Measurements from ENCODE around the gene FAM120C.
A peak's percentile ranks its signal among the peaks of the same experiment; 100 is the strongest.

The FAM120C gene, protein sequence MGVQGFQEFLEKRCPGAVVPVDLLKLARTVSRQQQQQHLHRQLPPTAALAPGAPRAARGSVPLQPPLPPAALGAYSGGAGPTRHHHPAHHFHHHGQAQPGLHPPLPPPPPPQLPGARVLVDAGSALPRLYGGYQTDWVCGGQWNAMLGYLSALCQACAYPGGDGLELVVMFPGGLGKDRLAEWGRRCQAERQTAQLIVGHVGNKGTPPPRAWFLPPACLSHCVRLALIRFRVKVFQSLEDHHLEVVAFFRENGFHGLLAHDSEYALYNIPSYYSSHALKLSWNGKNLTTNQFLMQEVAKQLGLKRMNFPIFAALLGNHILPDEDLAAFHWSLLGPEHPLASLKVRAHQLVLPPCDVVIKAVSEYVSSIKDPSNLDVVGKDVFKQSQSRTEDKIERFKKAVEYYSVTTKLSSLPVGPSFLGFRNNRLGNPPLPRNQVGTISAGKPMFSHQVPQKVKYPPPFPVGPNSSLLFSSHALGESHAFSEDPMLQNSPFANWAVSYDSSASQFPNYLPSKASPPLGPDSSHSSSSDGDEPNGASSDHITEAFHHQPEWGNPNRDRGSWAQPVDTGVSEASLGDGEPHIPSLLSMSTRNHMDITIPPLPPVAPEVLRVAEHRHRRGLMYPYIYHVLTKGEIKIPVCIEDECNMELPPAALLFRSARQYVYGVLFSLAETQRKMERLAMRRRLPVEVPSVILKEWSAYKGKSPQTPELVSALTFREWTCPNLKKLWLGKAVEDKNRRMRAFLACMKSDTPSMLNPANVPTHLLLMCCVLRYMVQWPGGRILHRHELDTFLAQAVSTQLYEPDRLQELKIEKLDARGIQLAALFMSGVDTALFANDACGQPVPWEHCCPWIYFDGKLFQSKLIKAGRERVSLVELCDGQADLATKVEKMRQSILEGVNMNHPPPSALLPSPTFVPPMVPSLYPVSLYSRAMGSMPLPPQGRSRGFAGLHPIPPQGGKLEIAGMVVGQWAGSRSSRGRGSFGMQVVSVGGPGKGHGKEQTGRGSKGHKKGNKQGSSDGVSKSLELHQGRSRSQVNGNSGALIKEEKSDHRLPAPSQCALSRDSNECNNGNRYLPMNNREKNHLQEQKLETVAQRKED

GRCh38 chrX:54182864-54183613 lies at the start of gene FAM120C:
FAM120C (minus strand) TSS chrX:54183254; CDS start chrX:54183198, 56 bp downstream.
- DNase-seq (ENCODE audit: low spot score): peak; percentile 73

GRCh38 chrX:54230435-54231148 lies 47.5 kb upstream of the FAM120C start:
- DNase-seq (ENCODE audit: low spot score): no peak

DNA sequence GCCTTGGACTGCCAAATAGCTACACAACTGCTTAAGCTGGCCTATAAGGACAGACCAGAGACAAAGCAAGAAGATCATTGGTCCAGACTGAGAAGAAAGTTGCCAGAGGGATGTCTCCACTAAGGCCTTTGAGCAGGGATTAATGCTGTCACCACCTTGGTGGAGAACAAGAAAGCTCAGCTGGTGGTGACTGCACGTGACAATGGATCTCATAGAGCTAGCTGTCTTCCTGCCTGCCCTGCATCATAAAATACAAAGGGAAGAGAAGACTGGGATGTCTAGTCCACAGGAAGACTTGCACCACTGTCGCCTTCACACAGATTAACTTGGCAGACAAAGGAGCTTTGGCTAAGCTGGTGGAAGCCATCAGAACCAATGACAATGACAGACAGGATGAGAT lies 40.5 kb upstream of the FAM120C start:
- DNase-seq (ENCODE audit: low spot score): no peak

- no peak for DNase-seq (ENCODE audit: low spot score)
Observed at GRCh38 chrX:54213603-54214002, 30.5 kb upstream of the FAM120C start.

DNA sequence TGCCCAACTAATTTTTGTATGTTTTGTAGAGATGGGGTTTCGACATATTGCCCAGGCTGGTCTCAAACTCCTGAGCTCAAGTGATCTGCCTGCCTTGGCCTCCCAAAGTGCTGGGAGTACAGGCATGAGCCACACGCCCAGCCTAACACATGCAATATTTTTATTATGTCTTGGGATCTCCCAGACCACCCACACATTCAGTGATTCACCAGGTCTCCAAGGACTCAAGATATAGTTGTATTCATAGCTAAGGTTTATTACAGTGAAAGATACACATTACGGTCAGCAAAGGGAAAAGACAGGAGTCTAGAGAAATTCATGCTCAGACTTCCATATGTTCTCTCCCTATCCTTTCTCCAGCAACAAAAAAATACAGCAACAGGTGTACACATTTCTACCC lies 25.5 kb upstream of the FAM120C start:
- DNase-seq (ENCODE audit: low spot score): peak; percentile 8

- DNase-seq (ENCODE audit: low spot score): no peak
Observed at GRCh38 chrX:54198262-54198661, 15.2 kb upstream of the FAM120C start.

- no peak for DNase-seq (ENCODE audit: low spot score)
Observed at GRCh38 chrX:54194982-54195588, 12.0 kb upstream of the FAM120C start.

GRCh38 chrX:54193085-54193821 lies 10.2 kb upstream of the FAM120C start:
- DNase-seq (ENCODE audit: low spot score): no peak

GRCh38 chrX:54184474-54184873 lies 1.4 kb upstream of the FAM120C start:
- no peak for DNase-seq (ENCODE audit: low spot score)

DNA sequence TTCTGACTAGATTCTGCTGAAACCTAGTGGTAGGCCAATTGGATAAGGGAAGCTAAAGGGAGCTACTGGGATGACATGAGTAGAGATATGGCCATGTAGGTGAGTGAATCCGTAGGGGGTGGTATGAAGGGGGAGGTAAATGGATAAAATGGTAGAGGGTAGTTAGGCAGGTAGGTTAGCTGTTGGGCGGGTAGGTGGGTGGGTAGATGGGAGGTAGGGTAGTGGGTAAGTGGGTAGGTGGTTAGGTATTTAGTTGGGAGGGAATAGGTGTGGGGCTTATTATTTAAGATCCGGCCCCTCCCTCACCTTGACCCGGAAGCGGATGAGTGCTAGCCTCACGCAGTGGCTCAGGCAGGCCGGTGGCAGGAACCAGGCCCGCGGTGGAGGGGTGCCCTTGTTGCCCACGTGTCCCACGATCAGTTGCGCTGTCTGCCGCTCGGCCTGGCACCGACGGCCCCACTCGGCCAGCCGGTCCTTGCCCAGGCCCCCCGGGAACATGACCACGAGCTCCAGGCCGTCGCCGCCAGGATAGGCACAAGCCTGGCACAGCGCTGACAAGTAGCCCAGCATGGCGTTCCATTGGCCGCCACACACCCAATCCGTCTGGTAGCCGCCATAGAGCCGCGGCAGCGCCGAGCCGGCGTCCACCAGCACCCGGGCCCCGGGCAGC lies 725 bp downstream of the FAM120C start:
- peak; percentile 71 for DNase-seq (ENCODE audit: low spot score)

- peak; percentile 33 for DNase-seq (ENCODE audit: low spot score)
Observed at GRCh38 chrX:54181202-54181953, 1.7 kb downstream of the FAM120C start.

- peak; percentile 49 for DNase-seq (ENCODE audit: low spot score)
Observed at GRCh38 chrX:54180403-54180802, 2.7 kb downstream of the FAM120C start.

- DNase-seq (ENCODE audit: low spot score): peak; percentile 86
Observed at GRCh38 chrX:54178100-54178940, 4.7 kb downstream of the FAM120C start.

DNA sequence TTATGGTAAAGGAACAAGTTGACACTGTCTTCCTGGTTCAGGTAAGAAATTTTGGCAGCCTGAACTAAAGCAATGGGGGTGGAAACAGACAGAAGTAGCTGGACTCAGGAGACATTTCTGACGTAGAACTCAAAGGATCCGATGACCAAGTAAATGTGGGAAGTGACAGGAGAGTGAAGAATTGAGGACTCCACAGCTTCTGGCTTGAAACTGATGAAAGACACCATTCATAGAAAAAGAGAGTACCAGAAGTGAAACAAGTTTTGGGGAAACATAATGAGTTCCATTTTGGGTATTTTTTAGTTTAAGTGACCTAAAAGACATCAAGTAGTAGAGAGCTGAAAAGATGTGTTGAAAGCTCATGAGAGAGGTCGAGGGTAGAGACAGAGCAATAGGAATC lies 5.7 kb downstream of the FAM120C start:
- DNase-seq (ENCODE audit: low spot score): no peak

DNA sequence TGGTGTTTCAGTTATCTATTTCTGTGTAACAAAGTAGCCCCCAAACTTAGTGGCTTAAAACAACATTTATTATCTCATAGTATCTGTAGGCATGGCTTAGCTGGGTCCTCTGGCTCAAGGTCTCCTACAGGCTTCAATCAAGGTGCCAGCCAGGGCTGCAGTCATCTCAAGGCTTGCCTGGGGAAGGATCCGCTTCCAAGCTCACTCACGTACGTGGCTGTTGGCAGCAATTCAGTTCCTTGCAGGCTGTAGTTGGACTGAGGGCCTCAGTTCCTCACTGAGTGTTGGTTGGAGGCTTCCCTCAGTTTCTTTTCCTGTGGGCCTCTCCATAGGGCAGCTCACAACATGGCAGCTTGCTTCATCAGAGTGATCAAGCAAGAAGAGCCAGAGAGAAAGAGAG lies 9.3 kb downstream of the FAM120C start:
- DNase-seq (ENCODE audit: low spot score): no peak

DNA sequence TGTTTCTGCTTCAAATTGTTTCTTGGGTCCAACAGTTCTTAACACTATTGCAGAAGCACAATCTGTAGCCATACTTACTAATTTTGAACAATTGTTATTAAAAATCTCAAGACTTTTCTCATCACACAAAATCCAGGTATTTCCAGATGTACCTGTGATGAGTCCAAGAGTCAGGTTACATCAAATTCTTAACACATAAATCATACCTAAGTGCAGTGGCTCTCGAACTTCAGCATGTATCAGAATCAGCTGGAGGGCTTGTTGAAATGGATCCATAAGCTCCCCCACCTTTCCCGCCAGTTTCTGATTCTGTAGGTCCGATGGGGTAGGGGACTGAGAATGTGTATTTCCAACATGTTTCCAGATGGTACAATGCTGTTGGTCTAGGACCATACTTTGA lies 10.6 kb downstream of the FAM120C start:
- DNase-seq (ENCODE audit: low spot score): no peak

DNA sequence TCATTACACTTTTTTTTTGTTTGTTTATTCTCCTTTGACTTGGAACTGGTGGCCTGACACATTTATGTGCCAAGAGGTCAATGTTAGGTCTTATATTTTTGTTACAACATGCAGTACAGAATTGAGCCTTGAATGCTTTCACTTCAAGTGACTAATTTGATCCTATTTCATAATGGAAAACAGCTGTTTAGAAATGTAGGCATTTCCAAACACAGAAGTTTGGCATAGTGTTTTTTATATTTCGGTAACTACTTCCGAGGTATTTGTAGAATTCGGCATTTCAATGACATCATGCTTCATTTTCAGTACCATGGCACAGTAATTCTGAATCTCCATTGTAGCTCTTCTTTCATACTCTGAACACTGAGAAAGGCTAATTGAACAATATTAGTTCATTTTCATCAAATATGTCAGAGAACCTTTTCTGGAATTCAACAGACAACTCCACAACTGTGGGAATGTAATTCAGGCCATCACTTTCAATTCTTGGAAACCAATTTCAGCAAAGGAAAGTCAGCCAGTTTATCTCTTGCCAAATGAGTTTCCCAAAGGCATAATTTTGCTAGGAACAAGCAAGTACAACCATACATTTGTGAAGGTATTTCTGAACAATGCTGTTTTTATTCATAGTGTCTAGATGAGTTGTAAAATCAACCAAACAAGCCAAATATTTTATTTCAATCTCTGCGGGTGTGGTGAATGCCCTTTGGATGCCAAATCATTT lies 11.4 kb downstream of the FAM120C start:
- DNase-seq (ENCODE audit: low spot score): no peak
